Vagina (tissue), 2 donors: ENCODE results near the gene TRMT112.

Experiments used
- CTCF ChIP-seq, 3 experiments: fragments of 450-650 bp in 2 of 3; fragments of 200-600 bp in 1 of 3; sonication (generic) in 1 of 3; IDR thresholded peaks; one replicate each; pipeline ENCODE4 v1.5.1; 2017 to 2019; ENCODE audit warnings: antibody characterized with exemption in 3 of 3, mild to moderate bottlenecking in 2 of 3, moderate library complexity in 2 of 3
- POLR2A ChIP-seq, 2 donors: fragments of 450-650 bp; IDR thresholded peaks; one replicate each; pipeline ENCODE4 v1.6.1; 2017; ENCODE audit warnings: antibody characterized with exemption in 2 of 2, mild to moderate bottlenecking in 2 of 2, moderate library complexity in 2 of 2
- POLR2AphosphoS5 ChIP-seq, 2 donors: sonication (generic); formaldehyde crosslinking; IDR thresholded peaks; one replicate each; pipeline ENCODE4 v1.9.0; 2017; ENCODE audit warnings: antibody characterized with exemption in 2 of 2, mild to moderate bottlenecking in 2 of 2, low read depth in 1 of 2; ENCODE audit not compliant: insufficient read depth in 1 of 2

DNA sequence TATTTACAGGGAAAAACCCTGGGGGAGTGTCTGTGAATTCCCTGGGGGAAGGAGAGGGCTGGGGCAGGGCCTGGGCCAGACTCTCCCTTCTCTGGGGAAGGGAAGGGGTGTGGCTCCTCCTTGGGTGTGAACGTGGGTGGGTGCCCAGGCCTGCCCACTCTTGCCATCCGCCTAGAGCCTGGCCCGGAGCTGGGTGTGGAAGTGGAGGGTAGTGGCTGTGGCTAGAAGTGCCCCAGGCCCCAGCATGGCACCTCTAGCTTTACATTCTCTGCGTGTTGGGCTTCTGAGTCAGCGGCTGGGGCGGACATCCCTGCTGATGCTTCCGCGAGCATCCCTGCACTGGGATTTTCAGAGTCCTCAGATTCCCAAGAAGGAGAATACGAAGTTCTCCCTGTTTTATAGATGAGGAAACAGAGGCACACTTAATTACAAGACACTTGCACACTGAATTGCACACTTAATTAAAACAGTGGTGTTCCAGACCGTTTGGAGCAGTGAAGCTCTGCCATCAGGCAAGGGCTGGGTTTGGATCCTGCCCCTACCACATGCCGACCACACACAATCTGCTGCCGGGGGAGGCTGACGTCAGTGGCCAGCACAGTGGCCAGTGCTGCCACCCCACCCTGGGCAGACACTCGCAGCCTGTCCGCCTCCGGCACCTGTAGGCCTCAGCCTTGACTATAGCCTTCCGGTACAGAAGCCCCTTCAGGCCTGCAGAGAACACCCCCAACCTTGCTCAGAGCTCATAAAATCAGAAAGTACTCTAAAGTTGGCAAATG, 40.5 kb downstream of the TRMT112 start:
- TF ChIP-seq CTCF (IDR thresholded peaks at IDR 0.05) = no peak
- no peak for TF ChIP-seq POLR2A (IDR thresholded peaks at IDR 0.05)
- TF ChIP-seq POLR2AphosphoS5 (IDR thresholded peaks at IDR 0.05; ENCODE audit: insufficient read depth in 1 of 2, low read depth in 1 of 2) = no peak
